NCI-H774 (cell line): ENCODE data around the gene RIMBP3C.
"Not testable (repeated sequence)": the region's sequence is repeated elsewhere in the genome, so short reads cannot be mapped to it uniquely, and the experiment has no call there.

Source experiments
- DNase-seq: peaks from one replicate; lab custom pipeline; 2025; lab: John Stamatoyannopoulos, UW

Gene RIMBP3C

GRCh38 chr22:21573750-21574494, 22.7 kb upstream of the RIMBP3C start:
- no peak for DNase-seq

DNA sequence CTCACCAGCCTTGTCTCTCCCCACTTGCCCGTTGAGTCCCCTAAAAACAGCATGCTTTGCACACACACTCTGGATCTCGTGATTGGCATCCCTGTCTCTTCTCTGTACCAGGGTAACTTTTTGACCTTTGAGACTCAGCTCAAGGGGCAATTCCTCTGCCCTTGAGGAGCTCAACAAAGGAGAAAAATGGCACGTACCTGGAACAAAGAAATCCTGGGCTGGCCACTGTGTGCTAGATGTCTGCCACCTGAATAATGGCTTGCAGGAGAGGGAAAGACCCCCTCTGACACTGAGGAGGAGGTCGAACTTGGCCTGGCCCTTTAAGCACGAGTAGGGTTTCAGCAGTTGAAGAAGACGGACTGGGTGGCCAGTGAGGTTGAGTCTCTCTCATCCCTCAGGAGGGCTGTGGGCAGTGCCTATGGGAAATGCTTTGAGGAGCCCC, 22.1 kb upstream of the RIMBP3C start:
- no peak for DNase-seq

DNA sequence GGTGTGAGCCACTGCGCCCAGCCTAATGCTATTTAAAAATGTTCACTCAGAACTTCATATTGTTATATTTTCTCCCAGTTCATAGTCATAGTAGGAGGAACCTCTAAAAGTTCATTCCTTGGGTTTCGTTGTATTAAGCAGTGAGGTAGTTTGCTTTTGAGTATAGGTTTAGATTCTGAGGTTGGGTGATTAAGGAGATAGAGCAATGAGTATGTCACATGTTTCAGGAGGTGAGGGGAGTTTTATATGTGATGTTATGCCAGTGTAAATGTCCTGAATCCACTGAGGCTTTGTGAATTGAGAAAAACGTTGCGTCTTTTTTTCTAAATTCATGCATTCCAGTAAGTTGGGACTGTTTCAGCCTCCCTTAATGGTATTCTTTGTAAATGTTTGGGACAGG, 20.4 kb upstream of the RIMBP3C start:
- no peak for DNase-seq

GRCh38 chr22:21570398-21570797, 19.1 kb upstream of the RIMBP3C start:
- DNase-seq, result no peak

DNA sequence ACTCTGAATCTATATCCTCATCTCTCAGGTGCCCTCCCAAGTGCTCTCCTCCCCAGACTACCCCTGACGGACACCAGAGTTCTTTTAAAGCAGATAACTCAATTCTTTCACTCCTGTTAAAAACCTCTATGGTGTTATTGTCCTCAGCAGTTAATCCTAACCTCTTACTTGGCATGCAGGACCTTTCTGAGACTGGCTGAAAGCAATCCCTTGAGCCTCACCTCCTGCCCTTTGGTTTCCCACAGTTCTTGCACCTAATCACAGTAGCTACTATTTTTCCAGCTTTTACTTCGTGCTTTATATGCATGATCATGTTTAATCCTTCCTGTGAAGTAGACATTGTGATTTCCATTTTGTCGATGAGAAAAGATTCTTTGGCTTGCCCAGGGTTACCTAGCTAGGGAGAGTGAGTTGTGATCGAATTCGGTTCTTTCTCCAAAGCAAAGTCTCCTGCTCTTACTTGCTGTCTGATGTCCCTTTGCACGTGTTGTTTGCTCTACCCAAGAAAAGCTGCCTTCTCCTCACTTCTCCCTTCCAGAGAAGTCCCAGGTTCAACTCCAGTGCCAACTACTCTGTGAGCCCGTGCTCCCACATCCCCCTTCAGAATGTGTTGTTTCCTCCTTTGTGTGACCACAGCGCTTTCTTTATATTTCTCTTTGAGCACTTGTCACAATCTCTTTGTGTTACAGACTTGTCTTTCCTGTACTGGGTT, 18.4 kb upstream of the RIMBP3C start:
- no peak for DNase-seq

- not testable (repeated sequence) for DNase-seq
These were observed 17.8 kb upstream of the RIMBP3C start for GRCh38 chr22:21569076-21569427.

GRCh38 chr22:21568347-21569075, 17.2 kb upstream of the RIMBP3C start:
- DNase-seq, result no peak

- DNase-seq, result peak; percentile 76
These were observed 16.4 kb upstream of the RIMBP3C start, which contains the start of gene UBE2L3 for GRCh38 chr22:21567456-21568346. TSS of gene UBE2L3 (plus strand) at chr22:21567714. CDS start at chr22:21567745, 31 bp downstream.

- DNase-seq, result no peak
These were observed 13.2 kb upstream of the RIMBP3C start for GRCh38 chr22:21564411-21564810.

- no peak for DNase-seq
These were observed 12.7 kb upstream of the RIMBP3C start for GRCh38 chr22:21563912-21564311.

DNA sequence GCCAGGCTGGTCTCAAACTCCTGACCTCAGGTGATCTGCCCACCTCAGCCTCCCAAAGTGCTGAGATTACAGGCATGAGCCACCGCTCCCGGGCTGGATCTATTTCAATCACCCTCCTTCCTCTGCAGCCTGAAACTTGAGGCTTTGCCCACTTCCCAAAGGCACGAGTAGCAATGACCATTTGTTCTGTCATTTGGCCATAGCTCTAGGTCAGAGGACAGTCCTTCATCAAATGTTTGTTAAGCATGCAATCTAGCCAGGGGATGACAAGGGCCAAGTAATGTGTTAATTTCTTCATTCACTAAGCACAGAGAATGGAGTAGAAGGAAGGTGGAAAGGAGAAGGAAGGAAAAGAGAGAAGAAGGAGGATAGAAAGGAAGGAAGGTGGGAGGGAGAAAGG, 9.4 kb upstream of the RIMBP3C start:
- DNase-seq, result not testable (repeated sequence)

- not testable (repeated sequence) for DNase-seq
These were observed 8.3 kb upstream of the RIMBP3C start for GRCh38 chr22:21559345-21560125.

DNA sequence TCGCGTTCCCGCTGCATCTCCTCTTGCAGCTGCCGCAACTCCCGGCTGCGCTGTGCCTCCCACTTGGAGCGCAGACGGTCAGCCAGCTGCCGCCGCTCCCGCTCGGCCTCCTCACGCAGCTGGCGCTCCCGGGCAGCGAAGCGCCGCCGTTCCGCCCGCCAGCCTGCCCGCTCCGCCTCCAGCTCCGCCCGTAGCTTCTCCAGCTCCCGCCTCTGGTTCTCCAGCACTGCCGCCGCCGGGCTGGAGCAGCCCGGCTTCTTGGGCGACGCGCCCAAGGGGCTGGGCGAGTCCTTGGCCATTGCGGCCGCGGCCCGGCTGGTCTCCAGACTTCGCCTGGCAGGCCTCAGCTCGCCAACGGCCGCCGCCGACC, 598 bp downstream of the RIMBP3C start:
- DNase-seq, result not testable (repeated sequence)

DNA sequence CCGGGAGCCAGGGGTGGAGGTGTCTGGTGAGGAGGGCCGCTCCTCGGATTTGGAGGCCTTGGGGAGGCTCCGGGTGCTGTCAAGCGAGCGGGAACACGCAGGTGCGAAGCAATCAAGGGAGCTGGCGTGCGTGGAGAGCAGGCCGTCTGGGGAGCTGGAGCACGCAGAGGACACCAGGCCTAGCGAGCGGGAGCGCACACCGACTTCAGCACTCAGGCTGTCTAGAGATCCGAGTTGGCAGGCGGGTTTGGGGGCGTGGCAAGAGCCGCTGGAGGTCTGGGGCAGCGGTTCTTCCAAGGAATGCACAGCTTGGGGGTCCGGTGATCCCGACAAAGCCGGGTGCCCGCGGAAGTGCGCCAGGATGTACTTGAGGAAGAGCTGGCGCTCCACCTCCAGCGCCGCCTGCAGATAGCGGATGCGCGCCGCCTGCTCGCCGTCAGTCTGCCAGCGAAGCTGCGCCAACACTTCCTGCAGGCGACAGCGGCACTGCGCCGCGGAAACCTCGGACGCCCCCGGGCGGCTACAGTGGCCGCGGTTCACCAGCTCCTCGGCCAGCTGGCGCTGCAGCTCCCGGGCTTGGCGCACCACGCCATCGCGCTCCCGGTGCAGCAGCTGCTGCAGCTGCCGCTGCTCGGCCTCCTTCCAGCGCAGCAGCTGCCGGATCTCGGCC, 1.1 kb downstream of the RIMBP3C start:
- DNase-seq, result not testable (repeated sequence)

DNA sequence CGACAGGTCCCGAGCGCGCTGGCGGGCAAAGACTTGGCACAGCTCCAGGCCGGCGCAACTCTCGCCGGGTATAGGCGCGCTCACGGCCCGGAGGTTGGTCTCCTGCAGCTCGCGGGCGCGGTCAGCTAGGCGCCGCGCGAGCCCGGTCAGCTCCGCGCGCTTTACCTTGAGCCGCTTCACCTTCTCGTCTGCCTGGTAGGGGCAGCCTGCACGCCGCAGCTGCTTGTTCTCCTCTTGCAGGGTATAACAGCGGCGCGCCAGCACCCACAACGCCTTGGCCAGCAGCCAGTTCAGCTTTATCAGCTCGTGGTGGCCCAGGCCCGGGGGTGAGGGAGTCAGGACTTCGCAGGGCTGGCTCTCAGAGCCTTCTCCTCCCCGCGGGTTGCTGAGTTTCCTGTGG, 1.7 kb downstream of the RIMBP3C start:
- DNase-seq, result not testable (repeated sequence)

- DNase-seq, result not testable (repeated sequence)
These were observed 6.6 kb downstream of the RIMBP3C start for GRCh38 chr22:21544432-21545322.

- not testable (repeated sequence) for DNase-seq
These were observed 11.4 kb downstream of the RIMBP3C start for GRCh38 chr22:21539862-21540261.

GRCh38 chr22:21532863-21533648, 18.2 kb downstream of the RIMBP3C start:
- DNase-seq, result not testable (repeated sequence)
